SK-N-SH (cell line): ENCODE results near the gene LAPTM5.

Experiments
- CHD2 ChIP-seq: fragments of 150-350 bp; IDR thresholded peaks from 2 replicates; pipeline ENCODE4 v1.6.1; 2018; ENCODE audit warnings: low read length; ENCODE audit not compliant: partially characterized antibody
- CTCF ChIP-seq: fragments of 200-600 bp; sonication (generic); IDR thresholded peaks from 2 replicates; pipeline ENCODE4 v1.6.1; 2017; ENCODE audit warnings: antibody characterized with exemption, mild to moderate bottlenecking, moderate library complexity
- ELF1 ChIP-seq: IDR thresholded peaks from 2 replicates; pipeline ENCODE4 v1.4.0; 2012
- FOXJ3 ChIP-seq: sonication (generic); formaldehyde crosslinking; IDR thresholded peaks from 2 replicates; pipeline ENCODE4 v1.5.1; 2020; ENCODE audit warnings: mild to moderate bottlenecking, missing genetic modification reagents
- JUND ChIP-seq: IDR thresholded peaks from 2 replicates; pipeline ENCODE4 v1.4.0; 2012
- MAX ChIP-seq: IDR thresholded peaks from 2 replicates; pipeline ENCODE4 v1.4.0; 2012; ENCODE audit warnings: low read depth
- NFIC ChIP-seq: IDR thresholded peaks from 2 replicates; pipeline ENCODE4 v1.4.0; 2012; ENCODE audit warnings: borderline replicate concordance
- NRF1 ChIP-seq: IDR thresholded peaks from 2 replicates; pipeline ENCODE4 v1.6.1; 2012; ENCODE audit warnings: low read depth, mild to moderate bottlenecking, low read length
- POLR2AphosphoS5 ChIP-seq: IDR thresholded peaks from 2 replicates; pipeline ENCODE4 v1.6.1; 2012; ENCODE audit warnings: low read depth, low read length
- RAD21 ChIP-seq: IDR thresholded peaks from 2 replicates; pipeline ENCODE4 v1.6.1; 2012; ENCODE audit warnings: mild to moderate bottlenecking, low read length
- RCOR1 ChIP-seq: fragments of 150-350 bp; IDR thresholded peaks from 2 replicates; pipeline ENCODE4 v1.6.1; 2017; ENCODE audit warnings: antibody characterized with exemption, low read length
- SIN3A ChIP-seq: IDR thresholded peaks from 2 replicates; pipeline ENCODE4 v1.6.1; 2012; ENCODE audit warnings: low read depth, mild to moderate bottlenecking, low read length, moderate library complexity, borderline replicate concordance

- TF ChIP-seq SIN3A (no peak), POLR2AphosphoS5 (no peak), RAD21 (no peak), NRF1 (no peak), CTCF (no peak), NFIC (no peak), JUND (no peak; the same call in 1 of the 2 replicates), FOXJ3 (CRISPR knock-in tag) (no peak), CHD2 (no peak), ELF1 (no peak), MAX (no peak), RCOR1 (no peak)
These were observed 29.8 kb downstream of the LAPTM5 start for GRCh38 chr1:30727824-30728223.
